GM19324 (cell line): ENCODE measurements around the gene RPL10.
"Not testable (repeated sequence)": the region's sequence is repeated elsewhere in the genome, so short reads cannot be mapped to it uniquely, and the experiment has no call there.

Experiments used
- ATAC-seq: cut with Tn5 transposase; IDR thresholded peaks from one replicate; pipeline ENCODE4 v1.9.1; 2021; ENCODE audit warnings: mild to moderate bottlenecking, moderate library complexity; ENCODE audit not compliant: unreplicated experiment, low FRiP score

RPL10 gene

DNA sequence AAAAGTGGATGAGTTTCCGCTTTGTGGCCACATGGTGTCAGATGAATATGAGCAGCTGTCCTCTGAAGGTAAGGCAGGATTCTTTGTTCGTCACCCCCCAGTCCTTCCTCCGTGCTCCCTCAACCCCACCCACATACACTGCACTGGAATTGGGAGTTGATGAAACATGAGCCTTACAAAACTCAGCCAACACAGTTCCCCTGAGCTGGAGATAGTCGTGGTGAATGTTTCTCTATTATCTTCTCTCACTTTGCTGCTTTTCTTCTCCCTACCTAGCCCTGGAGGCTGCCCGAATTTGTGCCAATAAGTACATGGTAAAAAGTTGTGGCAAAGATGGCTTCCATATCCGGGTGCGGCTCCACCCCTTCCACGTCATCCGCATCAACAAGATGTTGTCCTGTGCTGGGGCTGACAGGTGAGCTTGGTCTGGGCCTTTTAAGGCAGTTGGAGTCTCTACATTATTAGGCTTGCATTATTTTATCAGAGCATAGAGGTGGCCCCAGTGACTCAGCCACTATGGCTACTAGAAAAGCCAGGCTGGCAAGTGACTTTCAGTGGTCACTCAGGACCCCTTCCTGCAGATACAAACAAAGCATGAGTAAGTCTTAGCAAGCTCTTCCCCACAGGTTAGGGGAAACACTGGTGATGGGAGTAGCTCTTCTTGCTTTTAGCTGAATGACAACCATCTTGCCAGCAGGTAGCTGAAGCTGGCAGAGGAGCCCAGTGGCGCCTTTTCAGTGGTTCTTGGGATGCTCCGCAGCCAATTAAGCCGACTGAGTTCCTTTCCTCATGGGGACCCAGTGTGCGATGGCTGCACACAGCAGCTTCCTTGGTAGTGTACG is 1.6 kb downstream of the RPL10 start:
- no peak for ATAC-seq

DNA sequence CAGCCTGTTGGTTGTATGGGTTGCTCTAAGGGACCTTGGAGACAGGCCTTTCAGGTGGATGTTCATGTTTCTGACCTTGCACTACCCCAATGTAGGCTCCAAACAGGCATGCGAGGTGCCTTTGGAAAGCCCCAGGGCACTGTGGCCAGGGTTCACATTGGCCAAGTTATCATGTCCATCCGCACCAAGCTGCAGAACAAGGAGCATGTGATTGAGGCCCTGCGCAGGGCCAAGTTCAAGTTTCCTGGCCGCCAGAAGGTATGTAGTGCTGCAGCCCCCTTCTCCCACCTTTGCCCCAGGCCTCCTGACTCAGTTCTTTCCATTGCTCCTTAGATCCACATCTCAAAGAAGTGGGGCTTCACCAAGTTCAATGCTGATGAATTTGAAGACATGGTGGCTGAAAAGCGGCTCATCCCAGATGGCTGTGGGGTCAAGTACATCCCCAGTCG is 2.2 kb downstream of the RPL10 start:
- ATAC-seq, result not testable (repeated sequence)

DNA sequence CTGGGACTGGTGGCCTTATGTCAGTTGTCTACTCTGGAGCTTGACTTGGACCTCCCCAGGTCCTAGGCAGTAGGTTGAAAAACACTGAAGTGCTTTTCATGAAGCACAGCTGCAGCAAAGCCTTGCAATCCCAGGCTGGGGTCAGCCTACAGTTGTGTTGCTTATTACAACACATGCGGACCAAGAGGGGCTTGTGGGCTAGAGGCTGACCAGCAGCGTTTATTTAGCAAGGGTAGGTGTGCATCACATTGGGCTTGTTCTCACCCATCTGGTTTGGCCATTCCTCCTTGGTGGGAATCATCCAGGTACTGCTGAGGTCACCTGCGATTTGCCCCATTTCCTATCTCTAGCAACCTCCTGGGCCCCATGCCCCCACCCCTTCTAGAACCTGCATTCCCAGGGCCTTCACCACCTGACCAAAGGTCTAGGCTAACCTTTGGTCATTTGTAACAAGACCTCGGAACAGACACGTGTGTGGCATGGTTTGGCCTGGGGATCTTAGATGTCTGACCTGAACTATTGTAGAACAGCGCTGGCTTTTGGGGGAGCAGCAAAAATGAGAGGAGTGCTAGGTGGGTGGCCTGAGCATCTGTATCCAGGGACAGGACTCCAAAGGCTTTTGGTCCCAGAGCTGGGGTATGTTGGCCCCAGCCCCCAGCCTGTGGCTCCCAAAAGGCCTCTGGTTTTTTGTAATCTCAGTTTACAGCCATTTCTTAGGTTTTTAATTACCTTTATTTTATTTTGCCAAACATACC is 3.0 kb downstream of the RPL10 start:
- ATAC-seq, result no peak

DNA sequence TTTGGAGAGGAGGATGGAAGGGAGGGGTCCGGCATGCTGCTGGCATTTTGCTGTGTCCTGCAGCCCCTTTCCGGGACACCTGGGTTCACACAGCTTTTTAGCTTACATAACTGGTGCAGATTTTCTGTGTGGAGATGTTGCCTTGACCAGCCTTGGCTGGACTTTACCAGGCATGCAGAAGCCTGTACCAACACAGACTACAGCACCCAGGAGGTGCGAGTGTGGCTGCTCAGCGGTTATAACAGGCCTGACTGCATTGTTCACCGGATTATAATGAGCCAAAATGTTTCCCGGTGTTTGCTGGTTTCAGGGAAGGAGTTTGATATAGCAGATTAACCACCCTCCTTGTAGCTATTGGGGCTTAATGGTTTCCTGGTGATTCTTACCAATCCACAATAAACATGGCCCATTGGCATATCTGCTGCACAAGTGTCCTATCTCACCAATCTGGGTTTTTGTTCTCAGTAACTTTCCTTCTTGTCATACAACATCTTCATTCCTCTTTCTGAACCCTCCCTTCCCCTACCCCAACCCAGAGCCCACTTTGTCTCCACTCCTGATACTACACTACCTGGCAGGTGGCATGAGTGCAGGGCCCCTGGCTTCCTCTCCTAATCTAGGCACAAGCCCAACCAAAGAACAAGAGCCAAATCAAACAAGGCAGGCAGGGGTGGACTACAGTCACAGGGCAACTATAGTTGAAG is 3.9 kb downstream of the RPL10 start:
- ATAC-seq, result no peak

DNA sequence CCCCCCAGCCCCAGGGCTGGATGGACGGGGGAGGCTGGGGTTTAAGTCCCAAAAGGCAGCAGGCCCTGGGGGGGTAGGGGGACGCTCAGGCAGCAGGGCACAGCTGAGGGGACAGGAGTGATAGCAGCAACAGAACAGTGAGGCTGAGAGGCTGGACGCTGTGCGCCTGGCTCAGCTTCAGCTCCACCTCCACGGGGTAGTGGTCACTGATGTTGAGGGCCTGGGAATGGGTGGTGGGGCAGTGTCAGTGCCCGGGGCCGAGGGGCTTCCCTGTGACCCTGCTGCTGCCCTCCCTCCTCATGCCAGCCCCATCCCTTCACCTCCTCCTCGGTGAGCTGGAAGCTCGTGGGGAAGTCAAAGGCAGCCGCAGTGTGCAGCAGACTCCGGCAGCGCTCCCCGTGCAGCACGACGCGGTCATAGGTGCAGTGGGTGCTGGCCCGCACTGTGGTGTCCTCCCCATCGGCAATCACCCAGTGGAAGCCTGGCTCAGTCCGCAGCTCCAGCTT is 4.5 kb downstream of the RPL10 start:
- no peak for ATAC-seq

DNA sequence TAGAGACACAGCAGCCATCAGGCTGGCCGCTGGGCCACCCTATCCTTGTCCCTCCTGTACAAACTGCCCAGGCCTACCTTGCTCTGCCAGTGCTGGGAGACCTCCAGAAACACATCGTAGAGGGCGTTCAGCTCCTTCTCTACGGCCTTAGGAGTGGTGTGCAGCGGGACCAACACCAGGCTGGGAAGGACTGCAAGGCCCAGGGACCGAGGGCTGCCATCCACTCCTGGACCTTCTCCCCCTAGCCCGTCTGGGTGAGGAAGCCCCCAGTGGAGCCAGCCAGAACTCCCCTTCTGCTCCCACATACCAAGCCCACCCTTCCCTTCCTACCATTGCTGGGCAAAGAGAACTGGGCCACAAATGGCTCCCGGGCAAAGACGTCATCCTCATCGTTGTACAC is 5.0 kb downstream of the RPL10 start:
- ATAC-seq, result no peak

DNA sequence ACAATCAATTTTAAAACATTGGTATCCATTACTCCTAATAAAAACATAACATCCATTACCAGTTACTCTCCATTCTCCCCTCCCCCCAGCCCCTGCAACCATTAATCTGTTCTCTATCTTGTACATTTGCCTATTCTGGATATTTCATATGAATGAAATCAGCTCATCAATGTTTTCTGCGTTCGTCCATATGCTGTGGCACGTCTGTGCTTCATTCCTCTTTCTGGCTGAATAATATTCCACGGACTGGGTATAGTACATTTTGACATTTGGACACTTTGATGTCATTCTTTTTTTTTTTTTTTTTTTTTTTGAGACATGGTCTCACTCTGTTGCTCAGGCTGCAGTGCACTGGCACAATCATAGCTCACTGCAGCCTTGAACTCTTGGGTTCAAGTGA is 5.7 kb downstream of the RPL10 start:
- ATAC-seq, result no peak

DNA sequence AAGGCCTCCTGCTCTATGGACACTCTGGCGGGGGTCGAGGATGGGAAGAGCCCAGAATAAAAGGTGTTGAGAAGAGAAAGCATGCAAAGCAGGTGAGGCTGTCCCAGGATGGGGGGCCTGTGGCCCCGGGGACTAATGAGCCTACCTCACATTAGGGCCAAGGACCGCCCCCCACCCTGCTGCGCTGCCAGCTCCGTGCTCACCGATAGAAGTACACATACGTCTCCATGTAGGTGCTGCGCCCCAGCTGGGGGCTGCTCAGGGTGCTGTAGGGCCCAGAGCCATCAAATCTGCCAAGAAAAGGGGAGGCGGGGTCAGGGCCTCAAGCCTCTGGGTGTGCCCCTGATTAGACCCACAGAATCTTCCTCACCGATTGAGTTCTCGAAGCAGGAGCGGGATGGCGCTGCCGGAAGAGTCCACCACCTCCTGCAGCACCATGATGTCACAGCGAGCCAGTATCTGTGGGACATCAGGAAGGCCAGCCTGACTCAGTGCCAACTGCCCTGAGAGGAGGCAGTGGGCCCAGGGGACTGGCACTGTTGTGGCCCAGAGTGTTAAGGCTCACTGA is 6.5 kb downstream of the RPL10 start:
- ATAC-seq, result no peak

DNA sequence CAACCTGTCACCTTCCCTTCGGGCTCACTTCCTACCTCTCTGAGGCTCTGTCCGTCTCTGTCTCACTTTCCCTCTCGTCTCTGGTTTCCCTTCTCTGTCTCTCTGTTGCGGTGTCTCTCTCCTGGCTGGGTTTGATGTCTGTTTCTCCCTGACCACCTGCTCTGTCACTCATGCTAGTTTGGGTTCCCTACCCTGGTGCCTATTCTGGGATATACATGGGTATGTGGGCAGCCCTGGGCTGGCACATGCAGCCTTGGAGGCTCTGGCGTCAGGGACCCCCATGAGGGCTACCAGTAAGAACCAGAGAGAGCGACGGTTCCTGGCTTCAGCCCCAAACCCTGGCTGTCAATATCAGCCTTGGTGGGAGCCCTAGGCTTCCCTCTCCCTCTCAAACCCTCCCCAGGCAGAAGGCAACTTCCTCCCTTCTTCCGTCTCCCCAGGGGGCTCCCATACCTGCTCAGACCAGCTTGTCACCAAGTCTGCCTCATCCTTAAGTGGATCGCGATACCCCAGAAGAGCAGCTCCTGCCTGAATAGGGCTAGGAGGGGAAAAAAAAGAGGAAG is 10.6 kb downstream of the RPL10 start:
- no peak for ATAC-seq

DNA sequence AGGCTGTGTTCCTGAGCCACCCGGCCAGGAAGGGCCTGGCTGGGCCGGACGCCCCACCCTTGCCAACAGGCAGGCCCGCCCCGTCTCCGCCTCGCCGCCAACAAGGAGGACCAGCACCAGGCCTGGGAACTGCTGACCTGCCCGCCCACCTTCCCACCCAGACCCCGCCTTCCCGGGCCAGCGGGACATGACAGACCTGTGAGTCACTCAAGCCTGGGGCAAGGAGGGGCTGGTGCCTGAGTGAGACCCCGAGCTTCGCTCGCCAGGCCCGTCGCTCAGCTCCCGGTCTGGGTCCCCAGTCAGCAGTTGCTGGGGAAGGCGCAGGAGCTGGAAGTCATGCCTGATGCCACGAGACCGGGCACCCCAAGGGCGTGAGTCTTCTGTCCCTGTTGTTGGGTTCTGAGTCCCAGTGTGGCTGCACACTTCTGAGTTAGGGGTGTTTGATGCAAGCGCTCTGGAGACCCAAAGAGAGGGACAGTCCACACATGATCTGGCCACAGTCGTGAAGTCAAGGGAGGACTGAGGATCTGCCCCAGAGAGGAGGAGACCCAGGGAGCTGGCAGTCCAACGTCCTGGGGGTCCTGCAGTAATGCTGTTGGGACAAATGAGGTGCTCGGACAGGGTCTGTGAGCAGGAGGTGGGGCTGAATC is 11.2 kb downstream of the RPL10 start, which contains the start of gene DNASE1L1:
Gene DNASE1L1, minus strand, starts transcription at position 33 of the 650 bp plus-strand sequence. CDS start 3,686 bp downstream, outside the sequence.
- no peak for ATAC-seq

DNA sequence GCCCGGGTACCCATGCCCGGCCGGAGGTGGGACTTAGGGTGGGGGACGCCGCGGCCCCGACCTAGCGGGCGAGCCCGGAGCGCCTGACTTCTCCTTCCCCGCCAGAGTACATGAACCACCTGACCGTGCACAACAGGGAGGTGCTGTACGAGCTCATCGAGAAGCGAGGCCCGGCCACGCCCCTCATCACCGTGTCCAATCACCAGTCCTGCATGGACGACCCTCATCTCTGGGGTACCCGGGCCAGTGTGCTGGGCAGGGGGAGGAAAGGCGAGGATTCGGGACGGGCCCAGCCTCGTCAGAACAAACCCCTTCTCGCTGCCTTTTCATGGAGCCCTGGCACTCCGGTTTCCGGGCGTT is 13.8 kb downstream of the RPL10 start:
- peak; percentile 66 for ATAC-seq

DNA sequence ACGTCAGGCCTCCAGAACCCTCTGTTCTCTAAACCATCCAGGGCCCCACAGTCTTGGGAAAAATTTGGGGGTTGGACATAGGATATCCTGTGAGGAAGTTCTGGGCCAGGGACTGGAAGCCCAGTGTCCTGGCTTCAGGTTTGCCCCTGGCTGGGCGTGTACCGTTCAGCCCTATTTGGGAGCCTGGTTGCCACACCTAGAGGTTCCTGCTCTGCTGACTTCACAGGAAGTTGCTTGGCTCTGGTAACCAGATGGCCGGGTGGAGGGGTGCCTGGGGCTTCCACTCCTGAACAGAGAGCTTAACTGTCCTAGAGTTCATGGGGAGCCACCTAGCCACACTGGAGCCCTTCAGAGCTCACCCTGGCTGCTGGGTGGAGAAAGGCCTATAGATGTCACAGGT is 14.3 kb downstream of the RPL10 start:
- no peak for ATAC-seq

DNA sequence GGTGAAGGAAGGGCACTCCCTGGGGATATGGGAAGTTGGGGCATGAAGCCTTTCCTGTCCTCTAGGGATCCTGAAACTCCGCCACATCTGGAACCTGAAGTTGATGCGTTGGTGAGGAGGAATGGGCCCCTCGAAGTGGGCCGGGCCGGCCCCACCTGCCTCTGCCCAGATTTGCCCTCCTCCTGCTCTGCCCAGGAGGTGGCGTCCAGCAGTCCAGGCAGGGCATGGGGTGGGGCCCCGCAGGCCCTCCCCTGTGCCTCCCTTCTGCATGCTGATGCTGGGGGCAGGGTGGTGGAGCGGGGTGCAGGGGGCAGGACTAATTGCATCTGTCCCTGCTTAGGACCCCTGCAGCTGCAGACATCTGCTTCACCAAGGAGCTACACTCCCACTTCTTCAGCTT is 15.0 kb downstream of the RPL10 start:
- no peak for ATAC-seq

DNA sequence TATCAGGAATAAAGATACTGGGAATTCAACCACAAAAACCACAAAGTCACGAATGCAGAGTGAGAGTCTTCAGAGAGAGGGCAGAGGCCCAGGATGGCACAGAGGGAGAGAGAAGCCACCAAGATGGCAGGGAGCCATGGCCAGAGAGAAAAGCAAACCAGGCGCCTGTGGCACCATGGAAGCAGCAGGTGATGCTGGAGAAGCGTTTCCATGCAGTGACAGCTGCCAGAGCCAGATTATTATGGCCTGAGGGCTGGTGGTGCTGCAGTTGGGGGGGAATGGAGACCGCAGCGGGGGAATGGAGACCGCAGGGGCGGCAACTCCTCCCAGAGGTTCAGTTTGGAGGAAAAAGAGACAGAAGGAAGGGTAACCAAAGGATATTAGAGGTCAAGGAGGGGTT is 19.0 kb downstream of the RPL10 start:
- ATAC-seq, result no peak

DNA sequence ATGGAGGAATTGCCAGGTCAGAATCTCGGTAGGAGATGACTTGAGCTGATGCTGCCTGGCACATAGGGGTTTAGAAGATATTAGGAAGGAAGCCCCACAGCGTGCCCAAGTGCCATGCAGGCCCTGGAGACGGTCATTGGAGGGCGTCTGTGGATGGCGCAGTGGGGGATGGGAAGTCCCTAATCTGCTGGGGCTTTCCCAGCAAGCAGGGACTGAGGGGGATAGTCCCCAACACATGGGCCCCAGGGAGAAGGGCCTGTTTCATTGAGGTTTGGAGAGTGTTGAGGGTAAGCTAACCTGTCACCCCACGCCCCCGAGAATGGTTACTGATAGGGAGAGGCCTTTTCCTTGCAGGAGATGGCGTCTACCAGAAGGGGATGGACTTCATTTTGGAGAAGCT is 21.0 kb downstream of the RPL10 start:
- no peak for ATAC-seq

DNA sequence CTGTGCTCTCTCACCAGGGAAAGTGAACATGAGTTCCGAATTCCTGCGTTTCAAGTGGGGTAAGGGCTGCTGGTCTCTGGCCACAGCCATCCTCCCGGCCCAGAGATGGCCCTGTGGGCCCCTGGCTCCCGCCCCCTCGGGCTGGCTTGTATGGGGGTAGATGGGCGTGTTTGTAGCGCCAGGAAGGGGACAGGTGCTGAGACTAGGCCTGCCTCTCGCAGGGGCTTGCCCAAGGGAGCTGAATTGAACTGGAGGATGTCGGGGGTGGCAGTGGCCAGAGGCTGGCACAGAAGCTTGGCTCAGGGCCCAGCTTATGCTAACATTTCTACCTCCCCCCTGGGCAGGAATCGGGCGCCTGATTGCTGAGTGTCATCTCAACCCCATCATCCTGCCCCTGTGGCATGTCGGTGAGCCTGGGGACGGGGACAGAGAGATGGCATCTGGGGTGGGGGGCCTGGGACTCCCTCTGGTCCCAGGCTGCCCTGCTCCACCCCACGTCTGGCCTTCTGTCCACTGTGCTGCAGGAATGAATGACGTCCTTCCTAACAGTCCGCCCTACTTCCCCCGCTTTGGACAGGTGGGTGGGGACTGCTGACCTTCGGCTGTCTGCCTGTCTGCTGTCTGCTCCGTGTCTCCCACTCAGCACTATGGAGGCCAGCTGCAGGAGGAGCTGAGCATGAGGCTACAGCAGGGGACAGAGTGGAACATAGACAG is 21.7 kb downstream of the RPL10 start:
- ATAC-seq, result no peak

DNA sequence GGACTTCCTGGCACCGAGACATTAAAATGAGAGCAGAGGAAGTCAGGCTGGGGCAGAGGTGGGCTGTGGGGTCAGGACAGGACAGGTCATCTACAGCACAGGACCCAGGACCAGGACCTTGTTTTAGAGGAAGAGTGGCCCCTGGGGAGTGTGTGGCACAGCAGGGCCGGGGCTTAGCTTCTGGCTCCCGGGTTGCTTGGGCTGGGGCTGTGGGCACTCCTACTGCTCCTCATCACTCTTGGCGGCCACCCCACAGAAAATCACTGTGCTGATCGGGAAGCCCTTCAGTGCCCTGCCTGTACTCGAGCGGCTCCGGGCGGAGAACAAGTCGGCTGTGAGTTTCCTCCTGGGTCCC is 22.2 kb downstream of the RPL10 start:
- no peak for ATAC-seq

DNA sequence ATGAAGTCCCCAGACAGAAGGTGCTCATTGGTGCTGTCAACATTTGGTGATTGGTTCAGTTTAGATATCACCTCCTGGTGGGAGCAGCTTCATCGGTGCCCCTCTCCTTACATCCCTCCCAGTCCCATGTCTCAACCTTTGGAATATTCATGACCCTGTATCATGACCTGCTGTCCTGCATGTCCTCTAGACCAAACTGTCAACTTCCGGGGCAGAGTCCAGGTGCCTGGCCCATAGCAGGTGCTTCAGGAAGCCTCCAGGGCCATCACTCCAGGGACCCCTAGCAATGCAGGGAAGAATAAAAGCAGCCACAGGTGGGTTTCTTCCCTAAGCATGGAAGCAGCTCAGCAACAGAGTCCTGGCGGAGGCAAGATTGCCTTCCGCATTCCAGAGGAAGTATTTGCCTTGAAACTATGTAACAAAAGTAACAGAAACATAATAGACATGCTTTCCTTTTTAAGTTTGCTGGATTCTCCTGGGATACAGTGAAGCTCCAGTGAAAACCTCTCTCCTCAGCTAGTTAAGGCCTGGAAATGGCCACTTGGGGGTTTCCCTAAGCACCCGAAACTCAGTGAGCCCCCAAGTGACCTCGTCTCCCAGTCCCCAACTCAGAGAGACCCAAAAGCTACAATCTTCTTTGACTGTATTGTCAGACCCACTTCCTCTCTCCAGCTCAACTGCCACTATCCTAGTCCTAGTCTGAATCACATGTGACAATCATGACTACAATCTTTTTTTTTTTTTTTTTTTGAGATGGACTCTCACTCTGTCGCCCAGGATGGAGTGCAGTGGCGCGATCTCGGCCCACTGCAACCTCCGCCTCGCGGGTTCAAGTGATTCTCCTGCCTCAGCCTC is 29.0 kb downstream of the RPL10 start:
- no peak for ATAC-seq
